GM21529 (cell line): Measurements from ENCODE around the gene FAM13B.
A peak's percentile ranks its signal among the peaks of the same experiment; 100 is the strongest.

ENCODE experiments used
- ATAC-seq: cut with Tn5 transposase; IDR thresholded peaks from one replicate; pipeline ENCODE4 v1.9.1; 2021; ENCODE audit not compliant: unreplicated experiment

The FAM13B gene

DNA sequence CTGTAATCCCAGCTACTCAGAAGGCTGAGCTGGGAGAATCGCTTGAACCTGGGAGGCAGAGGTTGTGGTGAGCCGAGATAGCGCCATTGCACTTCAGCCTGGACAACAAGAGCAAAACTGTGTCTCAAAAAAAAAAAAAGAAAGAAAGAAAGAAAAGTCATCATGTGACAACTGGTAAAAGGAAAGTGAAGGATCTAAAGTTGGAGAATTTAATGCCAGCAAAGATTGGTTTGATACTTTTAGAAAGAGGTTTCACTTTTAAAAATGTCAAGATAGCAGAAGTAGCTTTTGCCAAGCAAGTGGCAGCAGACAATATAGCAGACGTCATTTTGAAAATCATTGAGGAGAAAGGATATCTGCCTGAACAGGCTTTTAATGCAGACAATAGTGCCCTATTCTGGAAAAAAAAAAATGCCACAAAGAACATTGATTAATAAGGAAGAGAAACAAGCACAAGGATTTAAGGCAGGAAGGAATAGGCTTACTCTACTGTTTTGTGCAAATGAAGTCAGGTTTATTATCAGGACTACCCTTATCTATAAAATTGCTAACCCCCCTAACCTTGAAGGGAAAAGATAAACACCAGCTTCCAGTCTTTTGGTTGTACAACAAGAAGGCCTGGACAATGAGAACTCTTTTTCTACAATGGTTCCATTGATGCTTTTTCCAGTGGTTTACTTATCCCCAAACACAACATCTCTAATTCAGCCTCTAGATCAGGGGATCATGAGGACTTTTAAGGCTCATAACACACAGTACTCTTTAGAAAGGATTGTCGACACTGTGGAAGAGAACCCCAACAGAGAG, 131.7 kb downstream of the FAM13B start:
- ATAC-seq, result no peak

DNA sequence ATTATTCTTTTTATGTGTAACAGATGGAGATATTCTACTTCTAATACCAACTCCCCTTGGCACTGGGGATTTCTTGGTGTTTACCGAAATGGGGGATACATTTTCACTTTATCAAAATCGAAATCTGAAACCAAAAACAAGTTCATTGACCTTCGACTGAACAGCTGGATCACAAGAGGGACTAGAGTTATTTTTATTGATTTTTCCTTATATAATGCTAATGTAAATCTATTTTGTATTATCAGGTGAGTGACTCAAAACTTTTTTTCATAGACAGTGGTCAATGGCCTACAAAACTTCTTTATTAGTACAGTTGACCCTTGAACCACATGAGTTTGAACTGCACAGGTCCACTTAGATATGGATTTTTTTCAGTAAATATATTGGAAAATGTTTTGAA, 133.4 kb downstream of the FAM13B start:
- ATAC-seq, result no peak

DNA sequence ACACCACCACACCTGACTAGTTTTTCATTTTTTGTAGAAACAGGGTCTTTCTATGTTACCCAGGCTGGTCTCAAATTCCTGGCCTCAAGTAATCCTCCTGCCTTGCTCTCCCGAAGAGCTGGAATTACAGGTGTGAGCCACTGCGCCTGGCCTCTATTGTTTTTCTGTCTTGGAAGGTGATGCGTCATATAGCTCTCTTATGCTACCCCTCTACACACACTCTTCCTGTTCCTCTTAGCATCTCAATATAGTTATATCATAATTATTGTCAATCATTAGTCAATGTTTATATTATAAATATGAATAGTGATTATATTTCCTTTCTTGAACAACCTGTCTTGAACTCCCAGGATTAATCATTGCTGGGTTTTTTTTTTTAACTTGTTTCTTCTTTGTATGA, 136.3 kb downstream of the FAM13B start:
- no peak for ATAC-seq

DNA sequence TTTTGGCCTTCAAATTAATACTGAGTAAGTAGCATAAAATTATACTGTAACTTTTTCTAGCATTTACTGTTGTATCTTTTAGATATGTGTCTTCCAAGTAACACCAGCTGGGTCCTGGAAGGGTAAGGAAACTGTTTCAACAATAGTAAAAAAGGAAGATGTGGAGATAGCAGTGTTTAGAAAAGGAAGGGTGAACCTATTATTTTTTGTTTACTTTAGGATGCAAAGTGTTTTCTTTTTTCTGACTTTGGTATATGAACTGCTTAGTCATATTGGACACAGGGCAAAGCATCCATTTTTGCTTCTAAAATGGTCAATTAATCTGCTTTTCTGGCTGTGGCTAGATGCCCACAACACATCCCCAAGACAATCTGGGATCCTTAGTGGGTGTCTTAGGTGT, 138.3 kb downstream of the FAM13B start:
- no peak for ATAC-seq

DNA sequence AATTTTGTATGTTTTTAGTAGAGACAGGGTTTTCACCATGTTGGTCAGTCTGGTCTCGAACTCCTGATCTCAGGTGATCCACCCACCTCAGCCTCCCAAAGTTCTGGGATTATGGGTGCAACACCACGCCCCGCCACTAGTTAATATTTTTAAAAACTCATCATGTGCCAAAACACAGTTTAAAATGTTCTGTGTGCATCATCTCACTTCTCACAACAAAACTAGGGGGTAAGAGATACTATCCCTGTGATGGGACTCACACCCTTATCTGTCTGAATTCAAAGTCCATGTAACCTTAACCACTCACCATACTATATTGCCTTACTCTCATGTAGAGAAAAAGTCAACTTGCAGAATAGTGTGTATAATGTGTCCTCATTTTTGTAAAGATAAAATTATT, 141.0 kb downstream of the FAM13B start:
- no peak for ATAC-seq

DNA sequence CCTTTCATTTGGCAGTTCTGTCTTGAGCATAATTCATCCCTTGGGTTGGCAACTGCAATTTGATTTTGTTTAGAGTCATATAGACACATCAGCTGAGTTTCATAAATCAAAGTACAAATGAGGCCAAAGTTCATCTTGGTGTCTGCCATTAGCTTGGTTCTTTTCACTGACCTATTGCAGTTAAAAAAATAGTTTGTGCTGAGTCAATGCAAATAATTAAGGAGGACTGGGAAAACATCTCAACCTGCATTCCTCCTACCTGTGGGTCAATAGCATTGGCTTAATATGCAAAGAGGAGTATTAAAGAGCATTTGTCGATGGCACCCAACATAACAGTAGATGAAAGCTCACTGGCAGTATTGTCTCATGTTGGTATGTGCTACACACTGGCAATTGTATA, 142.0 kb downstream of the FAM13B start:
- no peak for ATAC-seq

DNA sequence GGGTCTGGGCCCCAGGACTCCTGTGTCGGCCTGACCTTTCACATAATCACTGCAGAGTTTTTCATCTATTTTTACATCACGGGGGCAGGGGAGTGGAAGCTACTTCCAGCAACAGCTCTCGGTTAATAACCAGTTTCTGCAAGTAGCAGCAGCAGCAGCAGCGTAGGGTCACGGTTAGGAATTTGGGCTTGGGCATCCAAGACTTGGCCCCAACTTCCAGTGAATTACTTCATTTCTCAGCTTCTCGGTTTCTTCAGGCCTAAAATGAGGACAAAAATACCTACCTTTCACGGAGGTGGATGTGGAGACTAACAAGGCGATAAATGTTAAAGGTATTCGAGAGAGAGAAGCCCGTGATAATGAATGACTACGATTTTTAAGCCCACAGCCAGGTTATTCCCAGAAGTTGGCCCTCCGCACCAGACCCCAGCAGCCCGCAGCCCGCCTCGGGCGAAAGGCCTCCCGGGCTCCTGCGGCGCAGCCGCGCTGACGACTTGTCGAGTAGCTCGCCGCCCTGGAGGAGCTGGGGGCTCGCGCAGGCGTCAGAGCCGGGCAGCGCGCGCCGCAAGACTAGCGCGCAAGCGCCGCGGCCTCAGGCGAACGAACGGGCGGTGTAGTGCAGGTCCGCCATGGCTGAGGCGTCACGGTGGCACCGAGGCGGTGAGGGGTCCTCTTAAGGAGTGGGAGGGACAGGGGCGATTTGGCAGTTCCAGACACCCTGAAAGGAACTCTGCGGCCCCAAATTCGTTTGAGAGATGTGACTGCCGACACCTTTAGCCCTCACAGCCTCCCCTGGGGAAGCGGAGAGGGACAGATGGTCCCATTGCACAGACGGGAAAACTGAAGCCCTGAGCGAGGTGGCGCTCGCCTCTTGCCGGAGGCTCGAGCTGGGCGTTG, 143.8 kb downstream of the FAM13B start, which contains the start of gene PKD2L2:
PKD2L2 (plus strand) TSS at position 595 of the 897 bp plus-strand sequence; CDS start at position 630, 35 bp downstream.
- peak; percentile 95 for ATAC-seq

DNA sequence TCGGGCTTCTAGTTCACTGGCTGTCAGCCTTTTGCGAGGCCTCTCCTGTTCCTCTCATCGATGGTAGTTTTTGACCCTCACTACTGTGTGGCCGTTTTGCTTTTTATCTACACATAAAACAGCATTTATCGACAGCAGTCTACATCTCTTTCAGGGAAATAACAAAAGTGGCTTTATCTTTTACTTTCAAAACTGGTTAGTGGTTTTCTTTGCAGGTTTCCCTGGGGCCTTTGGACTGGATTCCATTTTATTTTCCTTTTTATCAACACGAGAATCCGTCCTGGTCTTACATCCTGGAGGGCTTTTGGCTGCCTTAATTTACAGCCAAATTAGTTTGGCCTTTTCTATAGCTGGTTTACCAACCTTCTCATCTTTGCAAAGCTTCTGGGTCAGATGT, 144.4 kb downstream of the FAM13B start:
- no peak for ATAC-seq
